HG02973 (cell line): ENCODE data around the gene MBD3L1.

Source experiments
- ATAC-seq: cut with Tn5 transposase; IDR thresholded peaks from one replicate; pipeline ENCODE4 v1.9.1; 2021; ENCODE audit warnings: moderate library complexity; ENCODE audit not compliant: unreplicated experiment

Gene MBD3L1

GRCh38 chr19:8832132-8833021 lies at the start of gene MBD3L1, which contains the start of gene ZNF558:
TSS of gene MBD3L1 (plus strand) at chr19:8832377. CDS start at chr19:8842679, 10,302 bp downstream.
TSS of gene ZNF558 (minus strand) at chr19:8832304. CDS start at chr19:8822659, 9,645 bp downstream.
- peak; percentile 83 for ATAC-seq

- ATAC-seq, result no peak
Observed at GRCh38 chr19:8794823-8795222, 37.4 kb upstream of the MBD3L1 start.

- no peak for ATAC-seq
Observed at GRCh38 chr19:8806661-8807060, 25.5 kb upstream of the MBD3L1 start.

GRCh38 chr19:8811315-8812172 lies 20.6 kb upstream of the MBD3L1 start:
- ATAC-seq, result no peak

- ATAC-seq, result no peak
Observed at GRCh38 chr19:8814176-8814575, 18.0 kb upstream of the MBD3L1 start.

- no peak for ATAC-seq
Observed at GRCh38 chr19:8815780-8816179, 16.4 kb upstream of the MBD3L1 start.

GRCh38 chr19:8820234-8820633 lies 11.9 kb upstream of the MBD3L1 start:
- ATAC-seq, result no peak

GRCh38 chr19:8821748-8822241 lies 10.4 kb upstream of the MBD3L1 start:
- no peak for ATAC-seq

- ATAC-seq, result no peak
Observed at GRCh38 chr19:8826371-8826770, 5.8 kb upstream of the MBD3L1 start.

GRCh38 chr19:8827277-8827676 lies 4.9 kb upstream of the MBD3L1 start:
- no peak for ATAC-seq

GRCh38 chr19:8831373-8831772 lies 804 bp upstream of the MBD3L1 start:
- ATAC-seq, result no peak

- ATAC-seq, result peak; percentile 14
Observed at GRCh38 chr19:8831832-8832131, 395 bp upstream of the MBD3L1 start.

GRCh38 chr19:8835446-8835845 lies 3.3 kb downstream of the MBD3L1 start:
- ATAC-seq, result no peak

- no peak for ATAC-seq
Observed at GRCh38 chr19:8835877-8836276, 3.7 kb downstream of the MBD3L1 start.

GRCh38 chr19:8840708-8841107 lies 8.5 kb downstream of the MBD3L1 start:
- no peak for ATAC-seq

- no peak for ATAC-seq
Observed at GRCh38 chr19:8846819-8847218, 14.6 kb downstream of the MBD3L1 start.

GRCh38 chr19:8849232-8849631 lies 17.1 kb downstream of the MBD3L1 start:
- no peak for ATAC-seq

- no peak for ATAC-seq
Observed at GRCh38 chr19:8850488-8850887, 18.3 kb downstream of the MBD3L1 start.

- no peak for ATAC-seq
Observed at GRCh38 chr19:8858260-8858659, 26.1 kb downstream of the MBD3L1 start.

- ATAC-seq, result no peak
Observed at GRCh38 chr19:8866344-8866743, 34.2 kb downstream of the MBD3L1 start.

- no peak for ATAC-seq
Observed at GRCh38 chr19:8877854-8878705, 45.9 kb downstream of the MBD3L1 start.
